Ovary (tissue), 3 donors: ENCODE data around the gene GJE1.

ENCODE experiments used
- CTCF ChIP-seq, 3 donors: fragments of 450-650 bp in 2 of 3; fragments of 200-600 bp in 1 of 3; IDR thresholded peaks; one replicate each; pipeline versions ENCODE4 v1.5.1 to v1.8.0; 2016 to 2022; ENCODE audit warnings: antibody characterized with exemption in 3 of 3, mild to moderate bottlenecking in 1 of 3
- POLR2A ChIP-seq: fragments of 450-650 bp; IDR thresholded peaks from one replicate; pipeline ENCODE4 v1.6.1; 2017; ENCODE audit warnings: antibody characterized with exemption, mild to moderate bottlenecking, moderate library complexity
- donor health status: DM: no; HTN: no; CAD: no.

- TF ChIP-seq POLR2A (no peak), CTCF (IDR thresholded peaks at IDR 0.05) (no peak)
Observed at GRCh38 chr6:142184307-142184706, 51.6 kb downstream of the GJE1 start.
